ENCODE measurements around the gene INTS1.

Gene INTS1

GRCh38 chr7:1431226-1431625, 73.0 kb downstream of the INTS1 start:
- in situ Hi-C loops (cut with MboI; ENCODE audit: low sequenced_read_pairs, unreplicated experiment), result no loop called here
- TF ChIP-seq CTCF (IDR thresholded peaks at IDR 0.05; ENCODE audit: borderline replicate concordance, control extremely low read depth, extremely low read depth, insufficient read depth, missing control alignments), result no peak
- DNase-seq (ENCODE audit: low spot score), result no peak

GRCh38 chr7:1430056-1430845, 73.9 kb downstream of the INTS1 start:
- TF ChIP-seq CTCF (IDR thresholded peaks at IDR 0.05; ENCODE audit: borderline replicate concordance, control extremely low read depth, extremely low read depth, insufficient read depth, missing control alignments), result no peak
- no peak for DNase-seq (ENCODE audit: low spot score)
- in situ Hi-C loops (cut with MboI; ENCODE audit: low sequenced_read_pairs, unreplicated experiment), result no loop called here

- DNase-seq (ENCODE audit: low spot score), result no peak
- no peak for TF ChIP-seq CTCF (IDR thresholded peaks at IDR 0.05; ENCODE audit: borderline replicate concordance, control extremely low read depth, extremely low read depth, insufficient read depth, missing control alignments)
- in situ Hi-C loops (cut with MboI; ENCODE audit: low sequenced_read_pairs, unreplicated experiment), result no loop called here
These were observed 75.2 kb downstream of the INTS1 start for GRCh38 chr7:1428941-1429501.

GRCh38 chr7:1427064-1427657, 77.0 kb downstream of the INTS1 start:
- no peak for TF ChIP-seq CTCF (IDR thresholded peaks at IDR 0.05; ENCODE audit: borderline replicate concordance, control extremely low read depth, extremely low read depth, insufficient read depth, missing control alignments)
- no peak for DNase-seq (ENCODE audit: low spot score)
- in situ Hi-C loops (cut with MboI; ENCODE audit: low sequenced_read_pairs, unreplicated experiment), result no loop called here

GRCh38 chr7:1426474-1426873, 77.7 kb downstream of the INTS1 start:
- in situ Hi-C loops (cut with MboI; ENCODE audit: low sequenced_read_pairs, unreplicated experiment), result no loop called here
- no peak for DNase-seq (ENCODE audit: low spot score)
- no peak for TF ChIP-seq CTCF (IDR thresholded peaks at IDR 0.05; ENCODE audit: borderline replicate concordance, control extremely low read depth, extremely low read depth, insufficient read depth, missing control alignments)

GRCh38 chr7:1425292-1426136, 78.7 kb downstream of the INTS1 start:
- in situ Hi-C loops (cut with MboI; ENCODE audit: low sequenced_read_pairs, unreplicated experiment), result no loop called here
- no peak for TF ChIP-seq CTCF (IDR thresholded peaks at IDR 0.05; ENCODE audit: borderline replicate concordance, control extremely low read depth, extremely low read depth, insufficient read depth, missing control alignments)
- no peak for DNase-seq (ENCODE audit: low spot score)

Measured in GM13976 (cell line).